DOHH2 (cell line): ENCODE results near the gene PTTG1.

Experiments used
- CTCF ChIP-seq: fragments of 200-600 bp; sonication (generic); IDR thresholded peaks from one replicate; pipeline ENCODE4 v1.5.1; 2014; ENCODE audit warnings: antibody characterized with exemption, mild to moderate bottlenecking, low read depth, low read length; ENCODE audit not compliant: poor library complexity, severe bottlenecking
- EZH2phosphoT487 ChIP-seq: fragments of 200-600 bp; sonication (generic); IDR thresholded peaks from 2 replicates; pipeline ENCODE4 v1.6.1; 2017; ENCODE audit warnings: borderline replicate concordance, mild to moderate bottlenecking, antibody characterized with exemption, low read length, moderate library complexity, mixed read lengths

GRCh38 chr5:160434022-160434531, 12.4 kb downstream of the PTTG1 start:
- TF ChIP-seq CTCF: no peak
- TF ChIP-seq EZH2phosphoT487: no peak
